ENCODE data around the gene NES. TPM values are rescaled to one million over a fixed set of nuclear protein-coding genes. Genes with fewer than 3 reads are reported as not detected.
A peak's percentile ranks its signal among the peaks of the same experiment; 100 is the strongest.

NES gene
- total RNA-seq, 1 experiment from 2014 or later, result 168 TPM

GRCh38 chr1:156659988-156660751 lies 17.0 kb downstream of the NES start:
- peak overlapping the region; percentile 2 for H3K27ac ChIP-seq (ENCODE audit: insufficient read length, low read depth, low read length)
- peak; percentile 99 for TF ChIP-seq CTCF (conservative IDR thresholded peaks at IDR 0.05)

More at GRCh38 chr1:156659988-156660751, 17.0 kb downstream of the NES start:
- H2BK5ac ChIP-seq (ENCODE audit: insufficient read length, low read length), result no peak overlapping the region
- Mint-ChIP-seq H3K27ac (peak overlapping the region; percentile 96 to 99 (median 97)), H3K9me3 (no peaks in the 10 kb centered on the region), H3K27me3 (ENCODE audit: low read depth) (peaks cover 45% of the 10 kb centered on the region), H3K36me3 (ENCODE audit: insufficient read depth in 1 of 3, low read depth in 3 of 3) (no peaks in the 10 kb centered on the region), H3K4me1 (peaks cover 78 to 79% of the 10 kb centered on the region in 2 experiments), H3K4me3 (peak overlapping the region in 1 of 2 experiments; percentile 63; a peak in 4 of 5 replicates)
- peaks cover 17% of the 10 kb centered on the region; the same call in 1 of the 2 replicates for H3K4me1 ChIP-seq (ENCODE audit: insufficient read depth, low read length)
- peaks cover 10% of the 10 kb centered on the region for H3K23me2 ChIP-seq (ENCODE audit: insufficient read length, low read depth, low read length, poor library complexity, severe bottlenecking)
- no peaks in the 10 kb centered on the region for H3K79me1 ChIP-seq (ENCODE audit: insufficient read depth, low read depth, low read length, poor library complexity, severe bottlenecking)
- H3K79me2 ChIP-seq (ENCODE audit: insufficient read depth, low read length), result no peaks in the 10 kb centered on the region
- no peak overlapping the region for H4K8ac ChIP-seq (replicated peaks; ENCODE audit: insufficient read length, low read depth, low read length)
- H3T11ph ChIP-seq (ENCODE audit: low read length), result no peak overlapping the region
- H3K9ac ChIP-seq (ENCODE audit: extremely low read depth, insufficient read length, low read length), result no peak overlapping the region
- WGBS (ENCODE audit: extremely low coverage, insufficient read length, low lambda C conversion rate), result no CpG with 5 or more reads among the region's 38 CpGs
- no peak overlapping the region for H4K91ac ChIP-seq (ENCODE audit: insufficient read length, low read depth, low read length)
- no peaks in the 10 kb centered on the region; the same call in 1 of the 2 replicates for H3K27me3 ChIP-seq (ENCODE audit: insufficient read depth, low read length)
- no peak overlapping the region for H2BK15ac ChIP-seq (ENCODE audit: low read depth, low read length)
- no peak overlapping the region for H3K56ac ChIP-seq (ENCODE audit: insufficient read length, low read depth, low read length)
- H4K20me1 ChIP-seq (ENCODE audit: control insufficient read depth, insufficient read depth, insufficient read length), result no peaks in the 10 kb centered on the region
- peak overlapping the region; percentile 63 for H4K5ac ChIP-seq (ENCODE audit: insufficient read length, low read depth, low read length)
- H2BK12ac ChIP-seq (ENCODE audit: insufficient read length, low read depth, low read length), result no peak overlapping the region
- peak overlapping the region; percentile 88 for H3K18ac ChIP-seq (ENCODE audit: insufficient read length, low read depth, low read length)
- no peak overlapping the region for H3K4ac ChIP-seq (ENCODE audit: low read depth, low read length)
- H3K4me2 ChIP-seq (ENCODE audit: insufficient read depth, insufficient read length, low read length), result peak overlapping the region; percentile 3
- H2AK5ac ChIP-seq (ENCODE audit: insufficient read length, low read length), result no peak overlapping the region
- peak; percentile 98 for DNase-seq
- no peak overlapping the region for H2AFZ ChIP-seq (ENCODE audit: low read length)
- H2BK20ac ChIP-seq (ENCODE audit: low read depth, low read length, poor library complexity, severe bottlenecking), result no peak overlapping the region
- H3K14ac ChIP-seq (ENCODE audit: insufficient read depth, low read length), result peak overlapping the region; percentile 15; the same call in 1 of the 2 replicates
- no peak overlapping the region for H3K23ac ChIP-seq (ENCODE audit: insufficient read length, low read depth, low read length)
- H3K9me3 ChIP-seq (ENCODE audit: control insufficient read depth, low read depth, low read length), result no peaks in the 10 kb centered on the region
- H2BK120ac ChIP-seq (ENCODE audit: low read depth, low read length, poor library complexity, severe bottlenecking), result no peak overlapping the region

All from H9 (cell line).